GM23338 (cell line): ENCODE data around the gene ZNF235. TPM values are rescaled to one million over a fixed set of nuclear protein-coding genes. Genes with fewer than 3 reads are reported as not detected.

Experiments used
- ATAC-seq: fragments of 200-7000 bp; cut with Tn5 transposase; 3 replicates; pipeline ENCODE4 v1.9.1; 2020
- DNase-seq: peaks from one replicate; pipeline ENCODE4 v3.0.0-alpha.2; 2015; ENCODE audit warnings: low spot score
- H2AFZ ChIP-seq: fragments of 200-600 bp; sonication (generic); 2 replicates; pipeline ENCODE4 v1.8.0; 2016; ENCODE audit warnings: antibody characterized with exemption, mild to moderate bottlenecking, moderate library complexity
- H3F3A ChIP-seq: fragments of 200-600 bp; sonication (generic); replicated peaks from 2 replicates; pipeline ENCODE4 v1.8.0; 2017; ENCODE audit warnings: antibody characterized with exemption, mixed run types, low read depth
- H3K27ac ChIP-seq: fragments of 200-600 bp; sonication (generic); 2 replicates; pipeline ENCODE4 v1.6.1; 2016; ENCODE audit warnings: low read depth
- H3K27me3 ChIP-seq: fragments of 200-600 bp; sonication (generic); 2 replicates; pipeline ENCODE4 v1.8.0; 2016; ENCODE audit warnings: mild to moderate bottlenecking, mixed run types, moderate library complexity; ENCODE audit not compliant: insufficient read depth
- H3K36me3 ChIP-seq: fragments of 200-600 bp; sonication (generic); 2 replicates; pipeline ENCODE4 v1.8.0; 2016; ENCODE audit warnings: mild to moderate bottlenecking; ENCODE audit not compliant: insufficient read depth
- H3K4me1 ChIP-seq: fragments of 200-600 bp; sonication (generic); 2 replicates; pipeline ENCODE4 v1.8.0; 2016; ENCODE audit warnings: mild to moderate bottlenecking, moderate library complexity; ENCODE audit not compliant: insufficient read depth
- H3K4me2 ChIP-seq: fragments of 200-600 bp; sonication (generic); 2 replicates; pipeline ENCODE4 v1.7.1; 2017; ENCODE audit warnings: mixed run types
- H3K4me3 ChIP-seq: fragments of 200-600 bp; sonication (generic); 2 replicates; pipeline ENCODE4 v1.6.1; 2016; ENCODE audit warnings: mixed run types
- H3K79me2 ChIP-seq: fragments of 200-600 bp; sonication (generic); replicated peaks from 2 replicates; pipeline ENCODE4 v1.8.0; 2017; ENCODE audit warnings: mild to moderate bottlenecking; ENCODE audit not compliant: insufficient read depth
- H3K9me2 ChIP-seq: fragments of 200-600 bp; sonication (generic); 2 replicates; pipeline ENCODE4 v1.8.0; 2017; ENCODE audit not compliant: insufficient read depth
- H4K20me1 ChIP-seq: fragments of 200-600 bp; sonication (generic); replicated peaks from 2 replicates; pipeline ENCODE4 v1.8.0; 2017; ENCODE audit warnings: mild to moderate bottlenecking; ENCODE audit not compliant: insufficient read depth
- H3K27ac Mint-ChIP-seq: 2 replicates; pipeline ENCODE4 v1.8.0; 2020; ENCODE audit warnings: inconsistent platforms, mild to moderate bottlenecking, moderate library complexity, mixed read lengths
- H3K27me3 Mint-ChIP-seq: 3 replicates; pipeline ENCODE4 v1.8.0; 2022; ENCODE audit warnings: low read depth, mild to moderate bottlenecking, moderate library complexity, mixed read lengths, inconsistent platforms; ENCODE audit not compliant: insufficient read depth, poor library complexity
- H3K36me3 Mint-ChIP-seq: 3 replicates; pipeline ENCODE4 v1.8.0; 2021; ENCODE audit warnings: low read depth, mild to moderate bottlenecking, inconsistent platforms, moderate library complexity, mixed read lengths
- H3K4me1 Mint-ChIP-seq: 3 replicates; pipeline ENCODE4 v1.8.0; 2020; ENCODE audit warnings: mild to moderate bottlenecking, inconsistent platforms, mixed read lengths
- H3K4me3 Mint-ChIP-seq: 3 replicates; pipeline ENCODE4 v1.8.0; 2021; ENCODE audit warnings: moderate library complexity, mild to moderate bottlenecking, inconsistent platforms, mixed read lengths
- H3K9me3 Mint-ChIP-seq: 3 replicates; pipeline ENCODE4 v1.8.0; 2020; ENCODE audit warnings: moderate library complexity, mild to moderate bottlenecking, inconsistent platforms, mixed read lengths
- CREB1 ChIP-seq: fragments of 250-450 bp; sonication (Bioruptor Pico); IDR thresholded peaks from 2 replicates; pipeline ENCODE4 v1.5.0; 2020; ENCODE audit warnings: low read depth, mild to moderate bottlenecking, moderate library complexity
- JUNB ChIP-seq: IDR thresholded peaks from one replicate; pipeline ENCODE4 v1.6.1; 2016; ENCODE audit warnings: antibody characterized with exemption; ENCODE audit not compliant: unreplicated experiment
- NANOG ChIP-seq: IDR thresholded peaks from 2 replicates; pipeline ENCODE4 v1.6.1; 2016; ENCODE audit warnings: antibody characterized with exemption, borderline replicate concordance
- POLR2AphosphoS5 ChIP-seq: IDR thresholded peaks from 2 replicates; pipeline ENCODE4 v1.6.1; 2016; ENCODE audit warnings: antibody characterized with exemption, low read depth
- STAT1 ChIP-seq: IDR thresholded peaks from one replicate; pipeline ENCODE4 v1.6.1; 2016; ENCODE audit warnings: antibody characterized with exemption; ENCODE audit not compliant: unreplicated experiment
- ZNF331 ChIP-seq: fragments of 250-450 bp; sonication (Bioruptor Pico); IDR thresholded peaks from 2 replicates; pipeline ENCODE4 v1.5.0; 2020; ENCODE audit warnings: low read depth, mild to moderate bottlenecking, moderate library complexity
- polyA plus RNA-seq: library from polyadenylated mRNA; unstranded; fragments of >200 nt; fragmentation: Nextera tagmentation; extraction: Ambion mirVana; gene quantifications from 2 replicates; pipeline ENCODE4 v1.2.1, GENCODE V29; 2016
- total RNA-seq: library from RNA; depleted of rRNA; stranded (reverse); fragments of >200 nt; shearing (Covaris generic); gene quantifications from 2 replicates; pipeline ENCODE4 v1.2.3, GENCODE V29; 2014
- TF ChIP-seq, protein P1 (sequence below): IDR thresholded peaks from 2 replicates; pipeline ENCODE4 v1.6.1; 2016; ENCODE audit warnings: antibody characterized with exemption
- TF ChIP-seq, protein P2 (sequence below): IDR thresholded peaks from one replicate; pipeline ENCODE4 v1.6.1; 2018; ENCODE audit warnings: antibody characterized with exemption; ENCODE audit not compliant: unreplicated experiment
- TF ChIP-seq, protein P3 (sequence below), 2 experiments: fragments of 200-600 bp in 1 of 2; sonication (generic) in 1 of 2; conservative IDR thresholded peaks; 2 replicates each; pipeline versions ENCODE4 v1.5.1 to v1.6.1; 2016 to 2017; ENCODE audit warnings: antibody characterized with exemption in 2 of 2, low read depth in 2 of 2, mild to moderate bottlenecking in 2 of 2, moderate library complexity in 1 of 2

The ZNF235 gene
- total and polyA plus RNA-seq, 2 experiments from 2014 or later: 5.0 to 5.1 TPM

DNA sequence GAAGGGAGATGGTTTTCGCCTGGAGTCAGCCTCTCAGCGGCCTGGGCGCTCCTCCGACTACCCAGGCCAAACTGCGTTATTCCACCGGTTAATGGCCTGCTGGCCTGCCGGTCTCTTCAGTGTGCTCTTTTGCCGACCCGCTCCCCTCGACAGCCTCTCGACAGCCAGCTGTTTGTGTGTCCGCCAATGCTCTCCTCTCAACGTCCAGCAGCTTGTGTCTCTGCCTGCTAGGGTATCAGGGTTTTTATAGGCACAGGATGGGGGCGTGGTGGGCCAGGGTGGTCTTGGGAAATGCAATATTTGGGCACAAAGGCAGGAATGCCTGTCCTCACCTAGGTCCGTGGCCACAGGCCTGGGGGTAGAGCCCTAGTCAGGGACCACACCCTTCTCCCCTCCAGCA, 1.5 kb upstream of the ZNF235 start:
- no peak for ATAC-seq
- no peak overlapping the region for H3K27ac ChIP-seq
- H3K27me3 ChIP-seq: no peaks in the 10 kb centered on the region
- H3K36me3 Mint-ChIP-seq: peaks cover 9% of the 10 kb centered on the region; the same call in 2 of the 3 replicates
- no peak for DNase-seq
- H4K20me1 ChIP-seq: 0 out of 2 replicates have a peak, but pooled peaks cover 3% of the 10 kb centered on the region
- no peak overlapping the region for H3K4me3 Mint-ChIP-seq
- H2AFZ ChIP-seq: no peak overlapping the region
- H3K4me2 ChIP-seq: no peak overlapping the region
- no peak overlapping the region for H3K4me3 ChIP-seq
- no peak overlapping the region for H3K27ac Mint-ChIP-seq
- H3K4me1 ChIP-seq: 0 out of 2 replicates have a peak, but pooled peaks cover 5% of the 10 kb centered on the region
- H3K9me2 ChIP-seq: no peaks in the 10 kb centered on the region
- TF ChIP-seq STAT1 (no peak), ZNF331 (no peak), CREB1 (CRISPR knock-in tag) (no peak), NANOG (no peak), POLR2AphosphoS5 (no peak), JUNB (no peak)
- TF ChIP-seq, protein P1, sequence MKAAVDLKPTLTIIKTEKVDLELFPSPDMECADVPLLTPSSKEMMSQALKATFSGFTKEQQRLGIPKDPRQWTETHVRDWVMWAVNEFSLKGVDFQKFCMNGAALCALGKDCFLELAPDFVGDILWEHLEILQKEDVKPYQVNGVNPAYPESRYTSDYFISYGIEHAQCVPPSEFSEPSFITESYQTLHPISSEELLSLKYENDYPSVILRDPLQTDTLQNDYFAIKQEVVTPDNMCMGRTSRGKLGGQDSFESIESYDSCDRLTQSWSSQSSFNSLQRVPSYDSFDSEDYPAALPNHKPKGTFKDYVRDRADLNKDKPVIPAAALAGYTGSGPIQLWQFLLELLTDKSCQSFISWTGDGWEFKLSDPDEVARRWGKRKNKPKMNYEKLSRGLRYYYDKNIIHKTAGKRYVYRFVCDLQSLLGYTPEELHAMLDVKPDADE: no peak
- TF ChIP-seq, protein P2, sequence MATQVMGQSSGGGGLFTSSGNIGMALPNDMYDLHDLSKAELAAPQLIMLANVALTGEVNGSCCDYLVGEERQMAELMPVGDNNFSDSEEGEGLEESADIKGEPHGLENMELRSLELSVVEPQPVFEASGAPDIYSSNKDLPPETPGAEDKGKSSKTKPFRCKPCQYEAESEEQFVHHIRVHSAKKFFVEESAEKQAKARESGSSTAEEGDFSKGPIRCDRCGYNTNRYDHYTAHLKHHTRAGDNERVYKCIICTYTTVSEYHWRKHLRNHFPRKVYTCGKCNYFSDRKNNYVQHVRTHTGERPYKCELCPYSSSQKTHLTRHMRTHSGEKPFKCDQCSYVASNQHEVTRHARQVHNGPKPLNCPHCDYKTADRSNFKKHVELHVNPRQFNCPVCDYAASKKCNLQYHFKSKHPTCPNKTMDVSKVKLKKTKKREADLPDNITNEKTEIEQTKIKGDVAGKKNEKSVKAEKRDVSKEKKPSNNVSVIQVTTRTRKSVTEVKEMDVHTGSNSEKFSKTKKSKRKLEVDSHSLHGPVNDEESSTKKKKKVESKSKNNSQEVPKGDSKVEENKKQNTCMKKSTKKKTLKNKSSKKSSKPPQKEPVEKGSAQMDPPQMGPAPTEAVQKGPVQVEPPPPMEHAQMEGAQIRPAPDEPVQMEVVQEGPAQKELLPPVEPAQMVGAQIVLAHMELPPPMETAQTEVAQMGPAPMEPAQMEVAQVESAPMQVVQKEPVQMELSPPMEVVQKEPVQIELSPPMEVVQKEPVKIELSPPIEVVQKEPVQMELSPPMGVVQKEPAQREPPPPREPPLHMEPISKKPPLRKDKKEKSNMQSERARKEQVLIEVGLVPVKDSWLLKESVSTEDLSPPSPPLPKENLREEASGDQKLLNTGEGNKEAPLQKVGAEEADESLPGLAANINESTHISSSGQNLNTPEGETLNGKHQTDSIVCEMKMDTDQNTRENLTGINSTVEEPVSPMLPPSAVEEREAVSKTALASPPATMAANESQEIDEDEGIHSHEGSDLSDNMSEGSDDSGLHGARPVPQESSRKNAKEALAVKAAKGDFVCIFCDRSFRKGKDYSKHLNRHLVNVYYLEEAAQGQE: no peak
- TF ChIP-seq, protein P3, sequence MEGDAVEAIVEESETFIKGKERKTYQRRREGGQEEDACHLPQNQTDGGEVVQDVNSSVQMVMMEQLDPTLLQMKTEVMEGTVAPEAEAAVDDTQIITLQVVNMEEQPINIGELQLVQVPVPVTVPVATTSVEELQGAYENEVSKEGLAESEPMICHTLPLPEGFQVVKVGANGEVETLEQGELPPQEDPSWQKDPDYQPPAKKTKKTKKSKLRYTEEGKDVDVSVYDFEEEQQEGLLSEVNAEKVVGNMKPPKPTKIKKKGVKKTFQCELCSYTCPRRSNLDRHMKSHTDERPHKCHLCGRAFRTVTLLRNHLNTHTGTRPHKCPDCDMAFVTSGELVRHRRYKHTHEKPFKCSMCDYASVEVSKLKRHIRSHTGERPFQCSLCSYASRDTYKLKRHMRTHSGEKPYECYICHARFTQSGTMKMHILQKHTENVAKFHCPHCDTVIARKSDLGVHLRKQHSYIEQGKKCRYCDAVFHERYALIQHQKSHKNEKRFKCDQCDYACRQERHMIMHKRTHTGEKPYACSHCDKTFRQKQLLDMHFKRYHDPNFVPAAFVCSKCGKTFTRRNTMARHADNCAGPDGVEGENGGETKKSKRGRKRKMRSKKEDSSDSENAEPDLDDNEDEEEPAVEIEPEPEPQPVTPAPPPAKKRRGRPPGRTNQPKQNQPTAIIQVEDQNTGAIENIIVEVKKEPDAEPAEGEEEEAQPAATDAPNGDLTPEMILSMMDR (conservative IDR thresholded peaks at IDR 0.05; ENCODE audit: low read depth in 2 of 2): no peak
- H3F3A ChIP-seq: no peaks in the 10 kb centered on the region
- peaks cover 4% of the 10 kb centered on the region; the same call in 2 of the 3 replicates for H3K4me1 Mint-ChIP-seq
- H3K27me3 Mint-ChIP-seq: no peaks in the 10 kb centered on the region
- peaks cover 28% of the 10 kb centered on the region for H3K9me3 Mint-ChIP-seq
- no peaks in the 10 kb centered on the region; the same call in 1 of the 2 replicates for H3K36me3 ChIP-seq
- no peaks in the 10 kb centered on the region for H3K79me2 ChIP-seq

DNA sequence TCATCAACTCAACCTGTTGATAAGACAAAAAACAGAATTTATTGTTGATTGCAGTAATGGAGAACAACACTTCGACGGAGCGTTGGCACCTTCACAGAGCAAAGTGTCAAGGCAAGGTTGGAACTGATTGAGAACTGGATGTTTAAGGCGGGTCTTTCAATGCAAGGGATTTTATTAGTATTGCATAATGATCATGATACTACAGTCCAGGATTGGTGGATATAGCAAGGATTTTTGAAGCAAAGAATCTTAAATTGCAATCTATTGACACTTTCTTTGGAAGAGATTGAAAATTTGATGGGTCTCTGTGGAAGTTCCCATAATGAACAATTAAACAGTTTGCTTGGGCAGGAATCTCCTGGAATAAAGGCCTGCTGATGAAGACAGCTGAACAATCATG, 632 bp upstream of the ZNF235 start:
- peak overlapping the region; percentile 70 for H3K4me3 ChIP-seq
- peak overlapping the region; percentile 33; the same call in 1 of the 2 replicates for H2AFZ ChIP-seq
- H3K27me3 ChIP-seq: no peaks in the 10 kb centered on the region
- DNase-seq (no peak), ATAC-seq (no peak)
- no peaks in the 10 kb centered on the region for H3K9me2 ChIP-seq
- Mint-ChIP-seq H3K4me3 (peak overlapping the region; percentile 94), H3K4me1 (peaks cover 4% of the 10 kb centered on the region; the same call in 2 of the 3 replicates), H3K9me3 (peaks cover 20% of the 10 kb centered on the region), H3K36me3 (peaks cover 14% of the 10 kb centered on the region; the same call in 2 of the 3 replicates), H3K27ac (no peak overlapping the region), H3K27me3 (no peaks in the 10 kb centered on the region)
- no peaks in the 10 kb centered on the region for H3F3A ChIP-seq
- H3K4me2 ChIP-seq: peak overlapping the region; percentile 45
- H3K4me1 ChIP-seq: 0 out of 2 replicates have a peak, but pooled peaks cover 5% of the 10 kb centered on the region
- no peaks in the 10 kb centered on the region for H3K79me2 ChIP-seq
- no peak overlapping the region for H3K27ac ChIP-seq
- peaks cover 3% of the 10 kb centered on the region; the same call in 1 of the 2 replicates for H3K36me3 ChIP-seq
- 0 out of 2 replicates have a peak, but pooled peaks cover 3% of the 10 kb centered on the region for H4K20me1 ChIP-seq
- TF ChIP-seq ZNF331 (no peak), CREB1 (CRISPR knock-in tag) (no peak), NANOG (no peak), STAT1 (no peak)
